GM12878 (cell line): ENCODE results near the gene CSMD2. TPM values are rescaled to one million over a fixed set of nuclear protein-coding genes. Genes with fewer than 3 reads are reported as not detected.

Source experiments
- ATAC-seq: fragments of 200-7000 bp; cut with Tn5 transposase; 3 replicates; pipeline ENCODE4 v1.9.1; 2020; ENCODE audit warnings: mild to moderate bottlenecking, moderate library complexity
- BruUV-seq: library from RNA; stranded (reverse); fragments of 400-500 nt; replicated peaks from 2 replicates; lab custom pipeline; 2021; lab: Mats Ljungman, UMichigan
- CTCF ChIA-PET: fragments of 300-600 bp; sonication (Branson Sonifier 250); formaldehyde crosslinking; extraction: SDS; loops from one replicate; lab custom pipeline; 2021; ENCODE audit warnings: inconsistent platforms; lab: Yijun Ruan, JAX
- POLR2A ChIA-PET: fragments of 350-600 bp; formaldehyde crosslinking; extraction: SDS; loops from one replicate; lab custom pipeline; 2021; ENCODE audit warnings: inconsistent platforms; lab: Charles Lee
- RAD21 ChIA-PET: fragments of 300-600 bp; sonication (Branson Sonifier 250); formaldehyde crosslinking; loops from one replicate; lab custom pipeline; 2023; ENCODE audit warnings: antibody characterized with exemption; ENCODE audit not compliant: unreplicated experiment; lab: Charles Lee
- SMC1A ChIA-PET: fragments of 300-600 bp; sonication (Branson Sonifier 250); formaldehyde crosslinking; loops from one replicate; lab custom pipeline; 2023; ENCODE audit not compliant: unreplicated experiment, uncharacterized antibody; lab: Charles Lee
- DNase-seq: peaks from one replicate; pipeline ENCODE4 v3.0.0-alpha.2; 2011; ENCODE audit warnings: low read depth, low spot score
- FAIRE-seq: peaks from 3 replicates; lab custom pipeline; 2011; peaks lifted over from hg19 to GRCh38; lab: Jason Lieb, UNC
- H2AFZ ChIP-seq: 2 replicates; pipeline ENCODE4 v1.6.0; 2011; ENCODE audit warnings: low read depth, low read length, control low read depth; ENCODE audit not compliant: control insufficient read depth
- H3K27ac ChIP-seq: 2 replicates; pipeline ENCODE4 v1.5.1; 2011; ENCODE audit warnings: control low read depth; ENCODE audit not compliant: control insufficient read depth, insufficient read depth
- H3K27me3 ChIP-seq, 2 experiments: replicated peaks in 1 of 2; 2 replicates each; pipeline versions ENCODE4 v1.6.0 to v1.6.1; 2011; ENCODE audit warnings: low read length in 1 of 2; ENCODE audit not compliant: control insufficient read depth in 2 of 2, insufficient read depth in 2 of 2
- H3K36me3 ChIP-seq, 2 experiments: 2 replicates each; pipeline ENCODE4 v1.5.1; 2011; ENCODE audit warnings: low read length in 1 of 2; ENCODE audit not compliant: control insufficient read depth in 2 of 2, insufficient read depth in 2 of 2
- H3K4me1 ChIP-seq: 2 replicates; pipeline ENCODE4 v1.6.1; 2011; ENCODE audit warnings: mild to moderate bottlenecking, low read length, moderate library complexity, mixed read lengths; ENCODE audit not compliant: control insufficient read depth, insufficient read depth
- H3K4me2 ChIP-seq: 2 replicates; pipeline ENCODE4 v1.6.0; 2011; ENCODE audit warnings: control low read depth; ENCODE audit not compliant: control insufficient read depth, insufficient read depth
- H3K4me3 ChIP-seq: fragments of 200-600 bp; sonication (generic); 2 replicates; pipeline ENCODE4 v1.5.1; 2016
- H3K79me2 ChIP-seq: 2 replicates; pipeline ENCODE4 v1.6.0; 2011; ENCODE audit warnings: low read length; ENCODE audit not compliant: control insufficient read depth, insufficient read depth
- H3K9ac ChIP-seq: 2 replicates; pipeline ENCODE4 v1.8.0; 2011; ENCODE audit warnings: low read length, control low read depth, mixed read lengths; ENCODE audit not compliant: control insufficient read depth, insufficient read depth
- H3K9me3 ChIP-seq: replicated peaks from 3 replicates; pipeline ENCODE4 v1.5.1; 2011; ENCODE audit warnings: mild to moderate bottlenecking, low read length; ENCODE audit not compliant: control insufficient read depth, insufficient read depth
- H4K20me1 ChIP-seq: 2 replicates; pipeline ENCODE4 v1.6.0; 2011; ENCODE audit not compliant: control insufficient read depth, insufficient read depth
- BMI1 ChIP-seq: fragments of 450-650 bp; IDR thresholded peaks from 2 replicates; pipeline ENCODE4 v1.6.1; 2016; ENCODE audit warnings: mild to moderate bottlenecking, moderate library complexity, borderline replicate concordance
- CBX5 ChIP-seq: sonication (generic); IDR thresholded peaks from 2 replicates; pipeline ENCODE4 v1.6.1; 2016; ENCODE audit warnings: low read depth, moderate library complexity, mild to moderate bottlenecking, inconsistent platforms
- CHD2 ChIP-seq: IDR thresholded peaks from 2 replicates; pipeline ENCODE4 v1.6.1; 2011; ENCODE audit warnings: low read depth, low read length, improper control_type of control experiment, borderline replicate concordance
- EGR1 ChIP-seq, 2 experiments: IDR thresholded peaks; 1 replicate in 1 of 2; 2 replicates in 1 of 2; pipeline ENCODE4 v1.6.1; 2011 to 2012; ENCODE audit warnings: low read depth in 2 of 2, low read length in 2 of 2, borderline replicate concordance in 1 of 2, mild to moderate bottlenecking in 1 of 2, moderate library complexity in 1 of 2
- SREBF1 ChIP-seq: IDR thresholded peaks from 2 replicates; pipeline ENCODE4 v1.6.1; 2012; ENCODE audit warnings: mild to moderate bottlenecking, low read length
- SUPT20H ChIP-seq: IDR thresholded peaks from 2 replicates; pipeline ENCODE4 v1.6.1; 2011; ENCODE audit warnings: low read depth, mild to moderate bottlenecking, low read length, moderate library complexity, borderline replicate concordance; ENCODE audit not compliant: control insufficient read depth
- SUZ12 ChIP-seq: fragments of 200-600 bp; sonication (generic); IDR thresholded peaks from one replicate; pipeline ENCODE4 v1.6.1; 2018; ENCODE audit warnings: antibody characterized with exemption, mild to moderate bottlenecking; ENCODE audit not compliant: unreplicated experiment
- ZNF622 ChIP-seq: fragments of 450-650 bp; IDR thresholded peaks from 2 replicates; pipeline ENCODE4 v1.6.1; 2017; ENCODE audit warnings: mild to moderate bottlenecking, inconsistent platforms
- WGBS: methylation state at CpG from one replicate; pipeline ENCODE4 v1.1.6; 2016; ENCODE audit warnings: low lambda C conversion rate; ENCODE audit not compliant: insufficient replicate concordance, insufficient coverage; ENCODE audit errors: missing lambda C conversion rate; 5-methylcytosine and 5-hydroxymethylcytosine counted together
- in situ Hi-C: fragments of 300-500 bp; cut with MboI; formaldehyde crosslinking; loops from 9 replicates; pipeline ENCODE4 v1.14.3; 2018; ENCODE audit warnings: mixed read lengths
- intact Hi-C: fragments of 100-400 bp; cut with micrococcal nuclease; formaldehyde crosslinking; loops from one replicate; pipeline ENCODE4 v1.14.2; 2022; ENCODE audit not compliant: unreplicated experiment
- polyA plus RNA-seq, 11 experiments: library from polyadenylated mRNA; depleted of rRNA in 4 of 11; unstranded in 6 of 11; stranded (reverse) in 5 of 11; fragments of >200 nt; fragmentation: Nextera tagmentation in 4 of 11; fragmentation: Illumina TruSeq in 1 of 11; extraction: Ambion mirVana in 4 of 11; extraction: Trizol in 1 of 11; gene quantifications; 1 replicate in 1 of 11; 2 replicates in 10 of 11; pipeline versions ENCODE4 v1.2.1 to v1.2.3, GENCODE V29; 2011 to 2016; ENCODE audit warnings: inconsistent platforms in 2 of 11, missing spikeins in 2 of 11, low read depth in 1 of 11
- total RNA-seq, 4 experiments: library from RNA; depleted of rRNA in 3 of 4; stranded (reverse); fragments of >200 nt in 3 of 4; fragmentation: Illumina TruSeq in 1 of 4; extraction: Trizol in 1 of 4; gene quantifications; 2 replicates each; pipeline versions ENCODE4 v1.2.1 to v1.2.3, GENCODE V29; 2013 to 2021
- TF ChIP-seq, protein P1 (sequence below): IDR thresholded peaks from 2 replicates; pipeline ENCODE4 v1.6.1; 2011; ENCODE audit warnings: borderline replicate concordance, low read depth, mild to moderate bottlenecking, moderate library complexity, mixed read lengths, low read length; ENCODE audit not compliant: insufficient read depth; ENCODE audit errors: extremely low read length
- TF ChIP-seq, protein P2 (sequence below): fragments of 150-350 bp; IDR thresholded peaks from 2 replicates; pipeline ENCODE4 v1.6.1; 2016; ENCODE audit warnings: low read depth, low read length
- TF ChIP-seq, protein P3 (sequence below): IDR thresholded peaks from 2 replicates; pipeline ENCODE4 v1.6.1; 2012; ENCODE audit warnings: low read depth, low read length, improper control_type of control experiment
- TF ChIP-seq, protein P4 (sequence below): IDR thresholded peaks from 2 replicates; pipeline ENCODE4 v1.6.1; 2011; ENCODE audit warnings: mild to moderate bottlenecking, low read depth, low read length, moderate library complexity; ENCODE audit not compliant: insufficient replicate concordance

CSMD2 gene
- total and polyA plus RNA-seq, 10 of the 15 experiments (the other 5 are each of a cell fraction or from before 2014, with no cell fraction given) = under 0.01 TPM; not detected in 9

DNA sequence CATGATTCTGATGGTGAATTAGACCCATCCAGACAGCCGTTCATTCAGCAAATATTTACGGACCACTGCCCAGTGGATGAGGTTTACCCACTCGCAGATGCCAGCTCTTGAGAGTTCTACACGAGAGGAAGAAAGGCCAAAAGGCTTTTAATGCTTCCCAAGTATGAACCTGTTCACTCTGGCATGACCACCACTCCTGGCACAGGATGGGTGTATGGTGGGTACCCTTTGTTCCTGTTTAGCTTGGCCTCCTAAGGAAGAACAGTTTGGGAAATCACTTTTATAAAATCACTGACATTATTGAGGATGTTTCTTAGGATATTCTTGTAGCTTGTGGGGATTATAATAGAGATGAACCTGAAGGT, 233.9 kb downstream of the CSMD2 start:
- RAD21 ChIA-PET = interaction anchor here (0.9 kb wide), 1 partner anchor 9 kb away, joined by 4 read pairs; no protein-coding TSS in a partner anchor
- in situ Hi-C loops = no loop called here
- SMC1A ChIA-PET = no interaction called here
- H3K36me3 ChIP-seq = no peaks in the 10 kb centered on the region
- H3K79me2 ChIP-seq = no peaks in the 10 kb centered on the region
- no peaks in the 10 kb centered on the region for H4K20me1 ChIP-seq
- TF ChIP-seq BMI1 = no peak
- no peak for TF ChIP-seq SUZ12
- TF ChIP-seq CHD2 = no peak
- TF ChIP-seq SREBF1 = no peak
- TF ChIP-seq SUPT20H = no peak
- TF ChIP-seq, protein P1, sequence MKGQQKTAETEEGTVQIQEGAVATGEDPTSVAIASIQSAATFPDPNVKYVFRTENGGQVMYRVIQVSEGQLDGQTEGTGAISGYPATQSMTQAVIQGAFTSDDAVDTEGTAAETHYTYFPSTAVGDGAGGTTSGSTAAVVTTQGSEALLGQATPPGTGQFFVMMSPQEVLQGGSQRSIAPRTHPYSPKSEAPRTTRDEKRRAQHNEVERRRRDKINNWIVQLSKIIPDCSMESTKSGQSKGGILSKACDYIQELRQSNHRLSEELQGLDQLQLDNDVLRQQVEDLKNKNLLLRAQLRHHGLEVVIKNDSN = no peak
- TF ChIP-seq, protein P2, sequence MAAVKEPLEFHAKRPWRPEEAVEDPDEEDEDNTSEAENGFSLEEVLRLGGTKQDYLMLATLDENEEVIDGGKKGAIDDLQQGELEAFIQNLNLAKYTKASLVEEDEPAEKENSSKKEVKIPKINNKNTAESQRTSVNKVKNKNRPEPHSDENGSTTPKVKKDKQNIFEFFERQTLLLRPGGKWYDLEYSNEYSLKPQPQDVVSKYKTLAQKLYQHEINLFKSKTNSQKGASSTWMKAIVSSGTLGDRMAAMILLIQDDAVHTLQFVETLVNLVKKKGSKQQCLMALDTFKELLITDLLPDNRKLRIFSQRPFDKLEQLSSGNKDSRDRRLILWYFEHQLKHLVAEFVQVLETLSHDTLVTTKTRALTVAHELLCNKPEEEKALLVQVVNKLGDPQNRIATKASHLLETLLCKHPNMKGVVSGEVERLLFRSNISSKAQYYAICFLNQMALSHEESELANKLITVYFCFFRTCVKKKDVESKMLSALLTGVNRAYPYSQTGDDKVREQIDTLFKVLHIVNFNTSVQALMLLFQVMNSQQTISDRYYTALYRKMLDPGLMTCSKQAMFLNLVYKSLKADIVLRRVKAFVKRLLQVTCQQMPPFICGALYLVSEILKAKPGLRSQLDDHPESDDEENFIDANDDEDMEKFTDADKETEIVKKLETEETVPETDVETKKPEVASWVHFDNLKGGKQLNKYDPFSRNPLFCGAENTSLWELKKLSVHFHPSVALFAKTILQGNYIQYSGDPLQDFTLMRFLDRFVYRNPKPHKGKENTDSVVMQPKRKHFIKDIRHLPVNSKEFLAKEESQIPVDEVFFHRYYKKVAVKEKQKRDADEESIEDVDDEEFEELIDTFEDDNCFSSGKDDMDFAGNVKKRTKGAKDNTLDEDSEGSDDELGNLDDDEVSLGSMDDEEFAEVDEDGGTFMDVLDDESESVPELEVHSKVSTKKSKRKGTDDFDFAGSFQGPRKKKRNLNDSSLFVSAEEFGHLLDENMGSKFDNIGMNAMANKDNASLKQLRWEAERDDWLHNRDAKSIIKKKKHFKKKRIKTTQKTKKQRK = no peak
- TF ChIP-seq CBX5 = no peak
- TF ChIP-seq, protein P3, sequence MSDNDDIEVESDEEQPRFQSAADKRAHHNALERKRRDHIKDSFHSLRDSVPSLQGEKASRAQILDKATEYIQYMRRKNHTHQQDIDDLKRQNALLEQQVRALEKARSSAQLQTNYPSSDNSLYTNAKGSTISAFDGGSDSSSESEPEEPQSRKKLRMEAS = no peak
- TF ChIP-seq, protein P4, sequence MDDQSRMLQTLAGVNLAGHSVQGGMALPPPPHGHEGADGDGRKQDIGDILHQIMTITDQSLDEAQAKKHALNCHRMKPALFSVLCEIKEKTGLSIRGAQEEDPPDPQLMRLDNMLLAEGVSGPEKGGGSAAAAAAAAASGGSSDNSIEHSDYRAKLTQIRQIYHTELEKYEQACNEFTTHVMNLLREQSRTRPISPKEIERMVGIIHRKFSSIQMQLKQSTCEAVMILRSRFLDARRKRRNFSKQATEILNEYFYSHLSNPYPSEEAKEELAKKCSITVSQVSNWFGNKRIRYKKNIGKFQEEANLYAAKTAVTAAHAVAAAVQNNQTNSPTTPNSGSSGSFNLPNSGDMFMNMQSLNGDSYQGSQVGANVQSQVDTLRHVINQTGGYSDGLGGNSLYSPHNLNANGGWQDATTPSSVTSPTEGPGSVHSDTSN = no peak
- no peak for TF ChIP-seq EGR1 (IDR thresholded peaks at IDR 0.05; ENCODE audit: borderline replicate concordance in 1 of 2, low read depth in 2 of 2, low read length in 2 of 2)
- TF ChIP-seq ZNF622 = no peak
- POLR2A ChIA-PET = no interaction called here
- H3K4me3 ChIP-seq = no peak overlapping the region
- no peaks in the 10 kb centered on the region for H3K9me3 ChIP-seq
- DNase-seq (no peak), FAIRE-seq (no peak), ATAC-seq (no peak)
- BruUV-seq = no TSS peak
- WGBS = 11% methylated on average over 4 of the region's 4 CpGs
- no peaks in the 10 kb centered on the region; a peak in 1 of 4 replicates for H3K27me3 ChIP-seq
- CTCF ChIA-PET = no interaction called here
- H3K9ac ChIP-seq = no peak overlapping the region
- H2AFZ ChIP-seq = no peak overlapping the region
- H3K4me1 ChIP-seq = no peaks in the 10 kb centered on the region
- H3K4me2 ChIP-seq = no peak overlapping the region
- intact Hi-C loops = no loop called here
- H3K27ac ChIP-seq = no peak overlapping the region
